Measurements from ENCODE around the gene STK4. TPM values are rescaled to one million over a fixed set of nuclear protein-coding genes. Genes with fewer than 3 reads are reported as not detected.

Gene STK4
- total and polyA plus RNA-seq, 2 donors from 2014 or later = 4.3 to 41.0 TPM

- DNase-seq = no peak
- no peak for FAIRE-seq
- Histone ChIP-seq H3K9ac (ENCODE audit: low read length in 3 of 3) (no peak overlapping the region), H3K9me3 (ENCODE audit: control insufficient read depth in 2 of 3, insufficient read depth in 1 of 3, low read length in 3 of 3) (no peaks in the 10 kb centered on the region), H3K27ac (ENCODE audit: low read depth in 2 of 2, low read length in 2 of 2) (no peak overlapping the region), H3K4me1 (ENCODE audit: control insufficient read depth in 2 of 3, insufficient read depth in 2 of 3, low read depth in 1 of 3, low read length in 3 of 3) (peaks cover 0 to 3% (median 0%) of the 10 kb centered on the region in 3 donors), H3K36me3 (ENCODE audit: control insufficient read depth in 2 of 3, insufficient read depth in 3 of 3, low read length in 3 of 3) (no peaks in the 10 kb centered on the region), H3K27me3 (ENCODE audit: control insufficient read depth, insufficient read depth, low read length) (no peaks in the 10 kb centered on the region), H3K4me3 (ENCODE audit: low read length in 3 of 3) (no peak overlapping the region)
- no peak for TF ChIP-seq CTCF (IDR thresholded peaks at IDR 0.05; ENCODE audit: borderline replicate concordance, extremely low read depth, insufficient read depth)
- intact Hi-C loops (cut with DNase I) = no loop called here
These were observed 86.6 kb downstream of the STK4 start for GRCh38 chr20:45052698-45053429.

DNA sequence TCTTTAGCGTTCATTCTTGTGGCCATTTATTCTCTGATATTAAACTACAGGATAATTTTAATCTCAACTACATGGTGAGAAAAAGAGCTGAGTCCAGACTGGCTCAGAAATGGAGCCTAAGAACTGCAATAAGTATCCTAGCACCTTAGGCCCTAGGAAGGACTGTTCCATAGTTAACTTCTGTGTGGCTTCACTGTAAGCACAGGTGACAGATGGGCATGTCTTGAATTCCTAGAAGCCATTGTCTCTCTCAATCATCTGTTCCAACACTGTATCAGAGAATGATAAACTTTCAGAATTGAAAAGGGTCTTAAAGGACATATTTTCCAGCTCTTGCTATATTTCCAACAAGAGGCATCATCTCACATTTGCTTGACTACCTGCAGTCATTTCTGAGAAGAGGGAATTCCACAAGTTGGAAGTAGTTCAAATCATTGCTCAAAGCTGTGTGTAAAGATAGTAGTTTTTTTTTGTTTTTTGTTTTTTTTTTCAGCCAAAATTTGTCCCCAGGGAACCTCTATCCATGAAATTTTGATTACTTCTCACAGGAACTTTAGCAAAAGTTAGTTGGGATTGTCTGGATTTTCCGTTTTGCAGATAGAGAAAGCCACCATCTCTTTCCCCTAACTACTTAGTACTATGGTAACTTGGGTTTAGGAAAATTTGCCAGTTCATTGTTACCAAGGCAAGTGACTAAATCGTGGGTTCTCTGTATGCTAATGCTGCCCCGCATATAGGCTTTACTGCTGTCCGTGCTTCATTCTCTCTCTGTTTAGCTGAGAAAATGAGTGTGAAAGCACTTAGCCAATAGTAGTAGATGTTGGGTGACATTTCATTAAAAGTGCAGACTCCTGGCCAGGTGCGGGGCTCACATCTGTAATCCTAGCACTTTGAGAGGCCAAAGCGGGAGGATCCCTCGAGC, 87.4 kb downstream of the STK4 start:
- Histone ChIP-seq H3K4me3 (ENCODE audit: low read length in 3 of 3) (no peak overlapping the region), H3K27me3 (ENCODE audit: control insufficient read depth, insufficient read depth, low read length) (no peaks in the 10 kb centered on the region), H3K9ac (ENCODE audit: low read length in 3 of 3) (no peak overlapping the region), H3K27ac (ENCODE audit: low read depth in 2 of 2, low read length in 2 of 2) (no peak overlapping the region), H3K36me3 (ENCODE audit: control insufficient read depth in 2 of 3, insufficient read depth in 3 of 3, low read length in 3 of 3) (no peaks in the 10 kb centered on the region), H3K9me3 (ENCODE audit: control insufficient read depth in 2 of 3, insufficient read depth in 1 of 3, low read length in 3 of 3) (no peaks in the 10 kb centered on the region), H3K4me1 (ENCODE audit: control insufficient read depth in 2 of 3, insufficient read depth in 2 of 3, low read depth in 1 of 3, low read length in 3 of 3) (peaks cover 0 to 3% (median 0%) of the 10 kb centered on the region in 3 donors)
- DNase-seq (no peak), FAIRE-seq (no peak)
- intact Hi-C loops (cut with DNase I) = no loop called here
- no peak for TF ChIP-seq CTCF (IDR thresholded peaks at IDR 0.05; ENCODE audit: borderline replicate concordance, extremely low read depth, insufficient read depth)

GRCh38 chr20:45055056-45055455, 88.7 kb downstream of the STK4 start:
- Histone ChIP-seq H3K36me3 (ENCODE audit: control insufficient read depth in 2 of 3, insufficient read depth in 3 of 3, low read length in 3 of 3) (no peaks in the 10 kb centered on the region), H3K27me3 (ENCODE audit: control insufficient read depth, insufficient read depth, low read length) (no peaks in the 10 kb centered on the region), H3K4me1 (ENCODE audit: control insufficient read depth in 2 of 3, insufficient read depth in 2 of 3, low read depth in 1 of 3, low read length in 3 of 3) (no peaks in the 10 kb centered on the region), H3K27ac (ENCODE audit: low read depth in 2 of 2, low read length in 2 of 2) (no peak overlapping the region), H3K9me3 (ENCODE audit: control insufficient read depth in 2 of 3, insufficient read depth in 1 of 3, low read length in 3 of 3) (no peaks in the 10 kb centered on the region), H3K9ac (ENCODE audit: low read length in 3 of 3) (no peak overlapping the region), H3K4me3 (ENCODE audit: low read length in 3 of 3) (no peak overlapping the region)
- FAIRE-seq (no peak), DNase-seq (no peak)
- intact Hi-C loops (cut with DNase I) = no loop called here
- TF ChIP-seq CTCF (IDR thresholded peaks at IDR 0.05; ENCODE audit: borderline replicate concordance, extremely low read depth, insufficient read depth) = no peak

Measured in kidney (tissue), 14 donors.